Esophagus squamous epithelium (tissue), 4 donors: ENCODE measurements around the gene VCX.

Source experiments
- POLR2A ChIP-seq, 4 donors: fragments of 450-650 bp; IDR thresholded peaks; one replicate each; pipeline ENCODE4 v1.6.1; 2017; ENCODE audit warnings: antibody characterized with exemption in 4 of 4, mild to moderate bottlenecking in 4 of 4, moderate library complexity in 3 of 4
- TF ChIP-seq, protein P1 (sequence below), 6 experiments: fragments of 450-650 bp in 4 of 6; fragments of 200-600 bp in 2 of 6; sonication (generic) in 2 of 6; IDR thresholded peaks; one replicate each; pipeline ENCODE4 v1.5.1; 2016 to 2019; ENCODE audit warnings: antibody characterized with exemption in 6 of 6, mild to moderate bottlenecking in 4 of 6, moderate library complexity in 4 of 6

DNA sequence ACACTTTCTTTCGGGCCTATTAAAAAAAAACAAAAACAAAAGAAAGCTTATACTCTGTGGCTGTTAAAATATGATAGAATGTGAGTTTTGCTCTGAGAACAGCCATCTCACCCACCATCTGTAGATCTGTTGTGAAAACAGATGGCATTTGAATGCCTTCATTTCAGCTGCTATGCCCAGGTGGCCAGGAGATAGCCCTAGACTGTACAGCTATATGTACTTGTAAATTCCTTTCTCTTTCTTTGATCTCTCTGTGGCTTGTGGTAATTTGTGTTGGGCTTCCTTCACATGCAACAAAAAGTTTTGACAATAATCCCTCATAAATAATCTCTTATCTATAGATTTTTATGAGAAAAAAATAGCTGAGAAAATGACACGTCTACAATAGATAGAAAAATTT lies 46.2 kb downstream of the VCX start:
- TF ChIP-seq, protein P1, sequence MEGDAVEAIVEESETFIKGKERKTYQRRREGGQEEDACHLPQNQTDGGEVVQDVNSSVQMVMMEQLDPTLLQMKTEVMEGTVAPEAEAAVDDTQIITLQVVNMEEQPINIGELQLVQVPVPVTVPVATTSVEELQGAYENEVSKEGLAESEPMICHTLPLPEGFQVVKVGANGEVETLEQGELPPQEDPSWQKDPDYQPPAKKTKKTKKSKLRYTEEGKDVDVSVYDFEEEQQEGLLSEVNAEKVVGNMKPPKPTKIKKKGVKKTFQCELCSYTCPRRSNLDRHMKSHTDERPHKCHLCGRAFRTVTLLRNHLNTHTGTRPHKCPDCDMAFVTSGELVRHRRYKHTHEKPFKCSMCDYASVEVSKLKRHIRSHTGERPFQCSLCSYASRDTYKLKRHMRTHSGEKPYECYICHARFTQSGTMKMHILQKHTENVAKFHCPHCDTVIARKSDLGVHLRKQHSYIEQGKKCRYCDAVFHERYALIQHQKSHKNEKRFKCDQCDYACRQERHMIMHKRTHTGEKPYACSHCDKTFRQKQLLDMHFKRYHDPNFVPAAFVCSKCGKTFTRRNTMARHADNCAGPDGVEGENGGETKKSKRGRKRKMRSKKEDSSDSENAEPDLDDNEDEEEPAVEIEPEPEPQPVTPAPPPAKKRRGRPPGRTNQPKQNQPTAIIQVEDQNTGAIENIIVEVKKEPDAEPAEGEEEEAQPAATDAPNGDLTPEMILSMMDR (IDR thresholded peaks at IDR 0.05) = no peak
- no peak for TF ChIP-seq POLR2A (IDR thresholded peaks at IDR 0.05)
